Posterior cingulate gyrus (tissue), 11 donors: Measurements from ENCODE around the gene GTF2H2C.
"Not testable (repeated sequence)": the region's sequence is repeated elsewhere in the genome, so short reads cannot be mapped to it uniquely, and the experiment has no call there.

Experiments used
- DNase-seq, 10 donors: peaks; one replicate each; pipeline versions ENCODE4 v3.0.0 to v3.0.0-alpha.2; 2020 to 2021; ENCODE audit warnings: mixed read lengths in 3 of 10
- intact Hi-C: fragments of 100-400 bp; cut with DNase I; formaldehyde crosslinking; loops from one replicate; pipeline ENCODE4 v1.15.1; 2023

GTF2H2C gene

GRCh38 chr5:69559908-69560330 lies at the start of gene GTF2H2C:
GTF2H2C (plus strand) TSS chr5:69560191; CDS start chr5:69565133, 4,942 bp downstream.
- DNase-seq = peak; percentile 54 to 95 (median 70)
- intact Hi-C loops = not testable (repeated sequence)

- DNase-seq = no peak
- intact Hi-C loops = no loop called here
Measured at GRCh38 chr5:69510694-69511093, 49.3 kb upstream of the GTF2H2C start.

DNA sequence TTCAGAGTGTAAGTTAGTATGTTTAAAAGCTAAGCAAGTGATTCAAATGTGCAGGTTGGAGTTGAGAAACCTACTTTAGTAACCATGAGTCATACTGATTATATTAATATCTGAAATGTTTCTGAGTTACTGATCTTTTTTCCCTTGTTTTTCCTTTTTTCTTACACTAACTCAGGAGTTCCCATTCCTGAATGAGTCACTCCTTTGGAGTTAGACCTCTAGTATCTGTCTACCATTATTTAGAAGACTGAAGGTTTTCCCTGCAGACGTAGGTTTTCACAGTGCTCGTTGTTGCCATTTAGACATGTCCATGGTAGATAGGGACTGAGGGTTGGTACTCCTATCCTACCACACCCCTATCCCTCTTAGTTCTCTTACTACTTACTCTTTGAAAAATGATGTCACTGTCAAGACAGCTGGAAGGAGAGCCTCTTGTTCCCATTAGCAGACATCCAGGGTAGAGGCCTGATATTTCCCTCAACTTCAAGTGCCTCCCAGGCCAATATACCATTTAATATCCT lies 47.2 kb upstream of the GTF2H2C start:
- intact Hi-C loops = no loop called here
- no peak for DNase-seq

DNA sequence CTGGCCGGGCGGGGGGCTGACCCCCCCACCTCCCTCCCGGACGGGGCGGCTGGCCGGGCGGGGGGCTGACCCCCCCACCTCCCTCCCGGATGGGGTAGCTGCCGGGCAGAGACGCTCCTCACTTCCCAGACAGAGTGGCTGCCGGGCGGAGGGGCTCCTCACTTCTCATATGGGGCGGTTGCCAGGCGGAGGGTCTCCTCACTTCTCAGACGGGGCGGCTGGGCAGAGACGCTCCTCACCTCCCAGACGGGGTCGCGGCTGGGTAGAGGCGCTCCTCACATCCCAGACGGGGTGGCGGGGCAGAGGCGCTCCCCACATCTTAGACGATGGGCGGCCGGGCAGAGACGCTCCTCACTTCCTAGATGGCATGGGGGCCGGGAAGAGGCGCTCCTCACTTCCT lies 44.4 kb upstream of the GTF2H2C start:
- DNase-seq = peak in 1 of 10 donors; percentile 78
- intact Hi-C loops = not testable (repeated sequence)

GRCh38 chr5:69516769-69517168 lies 43.2 kb upstream of the GTF2H2C start:
- DNase-seq = no peak
- intact Hi-C loops = no loop called here

GRCh38 chr5:69517763-69518212 lies 42.2 kb upstream of the GTF2H2C start:
- intact Hi-C loops = no loop called here
- DNase-seq = no peak

DNA sequence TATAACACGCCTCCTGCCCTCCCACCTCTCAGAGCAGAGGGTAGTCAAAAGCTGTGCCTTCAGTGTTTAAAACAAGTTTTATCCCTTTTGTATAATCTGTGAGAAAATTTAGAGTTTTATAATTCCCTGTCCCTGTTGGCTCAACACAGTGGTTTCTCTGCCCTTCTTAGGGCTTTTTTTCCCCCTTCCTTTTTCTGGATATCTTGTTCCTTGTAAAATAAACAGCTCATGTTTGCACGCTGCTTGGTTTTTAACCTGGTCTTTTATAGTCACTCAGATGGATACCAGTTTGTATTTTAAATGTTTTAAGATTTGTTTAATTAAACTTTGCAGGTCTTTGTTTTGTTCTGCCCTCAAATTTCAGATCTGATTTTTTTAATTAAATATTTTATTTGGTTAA lies 40.7 kb upstream of the GTF2H2C start:
- intact Hi-C loops = no loop called here
- DNase-seq = no peak

GRCh38 chr5:69522035-69522434 lies 38.0 kb upstream of the GTF2H2C start:
- no peak for DNase-seq
- intact Hi-C loops = no loop called here

DNA sequence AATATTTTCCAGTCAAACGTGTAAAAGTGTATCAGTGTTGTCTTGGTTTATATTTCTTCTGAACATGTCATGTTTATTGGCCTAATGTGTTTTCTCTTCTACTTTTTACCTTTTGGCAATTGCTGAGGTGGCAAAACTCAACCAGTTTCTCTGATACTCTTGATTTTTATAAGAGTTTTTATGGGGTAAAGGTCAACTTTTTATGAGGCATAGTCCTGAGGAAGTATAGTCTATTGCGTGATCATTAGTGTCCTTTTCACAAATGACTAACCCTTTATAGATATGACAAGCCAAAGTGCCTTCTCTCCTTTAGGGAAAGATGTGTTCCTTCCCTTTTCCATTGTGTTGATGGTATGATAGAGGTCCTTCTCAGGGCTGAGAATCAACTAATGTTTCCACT lies 34.5 kb upstream of the GTF2H2C start:
- no peak for DNase-seq
- intact Hi-C loops = no loop called here

DNA sequence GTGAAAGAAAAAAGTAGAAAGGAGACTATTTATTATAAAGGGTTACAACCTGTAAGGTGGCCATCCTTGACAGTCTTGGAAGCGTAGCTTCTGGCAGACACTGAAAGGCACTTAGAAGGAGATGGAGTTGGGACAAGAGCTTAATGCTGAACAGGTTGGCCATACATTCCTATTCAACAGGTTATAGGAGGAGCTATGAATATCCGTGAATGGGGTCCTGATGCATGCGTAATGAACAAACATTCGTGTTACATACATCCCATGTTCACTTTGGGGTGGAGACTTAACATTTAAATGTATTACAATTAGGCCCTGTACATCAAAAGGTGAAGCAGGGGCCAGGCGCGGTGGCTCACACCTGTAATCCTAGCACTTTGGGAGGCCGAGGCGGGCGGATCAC lies 33.3 kb upstream of the GTF2H2C start:
- intact Hi-C loops = no loop called here
- no peak for DNase-seq

GRCh38 chr5:69527128-69527770 lies 32.7 kb upstream of the GTF2H2C start:
- no peak for DNase-seq
- intact Hi-C loops = no loop called here

GRCh38 chr5:69528035-69528434 lies 32.0 kb upstream of the GTF2H2C start:
- intact Hi-C loops = no loop called here
- no peak for DNase-seq

- intact Hi-C loops = no loop called here
- DNase-seq = no peak
Measured at GRCh38 chr5:69528609-69529008, 31.4 kb upstream of the GTF2H2C start.

DNA sequence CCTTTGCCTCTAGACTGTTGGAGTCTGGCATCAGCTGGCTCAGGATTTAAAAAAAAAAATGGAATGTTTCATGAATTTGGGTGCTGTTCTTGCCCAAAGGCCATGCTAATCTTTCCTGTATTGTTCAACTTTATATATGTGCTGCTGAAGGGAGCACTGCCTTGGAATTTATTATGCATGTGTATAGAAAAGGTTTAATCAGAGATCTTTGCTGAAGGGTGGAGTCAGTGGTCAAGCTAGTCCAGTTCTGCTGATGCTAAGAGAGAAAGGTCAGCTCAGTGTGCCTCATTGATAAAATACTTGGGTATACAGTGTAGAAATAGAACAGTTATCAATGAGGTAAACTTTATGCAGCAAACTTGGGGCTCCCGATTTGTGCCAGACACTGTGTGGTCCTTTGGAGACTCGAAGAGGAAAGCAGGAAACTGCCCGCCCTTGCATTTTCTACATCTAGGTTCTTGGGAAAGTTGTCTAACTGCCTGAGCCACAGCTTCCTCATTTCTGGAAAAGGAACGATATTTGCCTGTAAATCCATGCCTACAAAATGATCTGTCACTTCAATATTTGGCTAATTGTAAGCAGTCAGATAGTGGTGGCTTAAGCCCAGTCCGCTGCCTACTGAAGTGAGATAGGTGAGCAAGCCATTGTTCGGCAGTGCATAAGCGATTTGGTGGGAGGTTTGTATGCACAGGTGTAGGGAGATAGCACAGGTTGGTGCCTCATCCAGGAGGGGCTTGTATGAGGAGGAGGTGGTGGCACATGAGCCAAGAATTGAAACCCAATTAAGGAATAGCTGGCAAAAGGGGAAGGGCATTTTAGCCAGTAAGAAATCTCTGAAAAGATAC lies 29.2 kb upstream of the GTF2H2C start:
- intact Hi-C loops = no loop called here
- no peak for DNase-seq

DNA sequence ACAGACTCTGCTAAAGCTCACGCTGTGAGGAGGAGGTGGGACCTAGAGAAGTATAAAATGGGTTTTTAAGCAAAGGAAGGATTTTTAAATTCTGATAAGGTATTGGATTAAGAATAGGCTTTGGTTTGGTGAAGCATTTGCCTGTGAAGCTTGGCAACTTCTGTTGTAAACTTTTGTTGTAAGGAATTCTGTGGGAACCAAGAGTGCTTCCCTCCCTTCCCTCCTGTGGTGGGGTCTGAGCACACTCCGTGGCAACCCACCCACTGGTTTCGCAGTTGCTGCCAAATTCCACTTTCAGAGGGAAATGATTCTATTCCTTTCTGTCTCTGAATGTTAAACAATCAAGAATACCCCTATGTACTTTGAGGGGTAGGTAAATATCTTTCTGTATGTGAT lies 28.6 kb upstream of the GTF2H2C start:
- intact Hi-C loops = no loop called here
- no peak for DNase-seq

GRCh38 chr5:69537911-69538310 lies 22.1 kb upstream of the GTF2H2C start:
- intact Hi-C loops, DNase-seq: not testable (repeated sequence)

DNA sequence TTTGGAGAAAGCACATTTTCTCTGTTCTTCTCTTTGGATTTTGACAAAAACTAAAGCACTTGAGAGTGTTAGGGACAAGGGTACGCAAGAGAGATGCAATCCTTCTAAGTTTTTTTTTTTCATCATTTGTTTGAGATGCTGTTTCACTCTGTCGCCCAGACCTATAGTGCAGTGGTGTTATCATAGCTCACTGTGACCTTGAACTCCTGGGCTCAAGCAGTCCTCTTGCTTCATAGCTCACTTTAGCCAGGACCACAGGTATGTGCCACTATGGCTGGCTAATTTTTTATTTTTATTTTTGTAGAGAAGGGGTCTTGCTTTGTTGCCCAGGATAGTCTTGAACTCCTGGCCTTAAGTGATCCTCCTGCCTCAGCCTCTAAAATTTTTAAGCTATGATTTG lies 21.3 kb upstream of the GTF2H2C start:
- intact Hi-C loops, DNase-seq: not testable (repeated sequence)

DNA sequence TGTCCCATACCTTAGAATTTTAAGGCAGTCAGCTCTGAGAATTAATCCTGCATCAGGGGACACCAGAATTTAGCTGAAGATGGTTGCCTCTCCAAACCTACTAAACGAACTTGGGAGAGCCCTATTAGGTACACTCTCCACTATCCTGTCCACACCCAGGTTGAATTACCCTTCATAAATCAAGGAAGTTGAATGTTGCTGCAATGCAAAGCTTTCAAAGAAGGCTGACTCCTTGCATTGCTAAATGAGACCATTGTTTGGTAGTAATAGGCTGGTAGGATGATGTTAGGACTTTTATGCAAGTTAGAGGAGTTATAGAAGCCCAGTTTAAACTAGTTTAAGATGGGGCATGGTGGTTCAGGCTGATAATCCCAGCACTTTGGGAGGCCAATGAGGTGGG lies 18.6 kb upstream of the GTF2H2C start:
- DNase-seq, intact Hi-C loops: not testable (repeated sequence)

DNA sequence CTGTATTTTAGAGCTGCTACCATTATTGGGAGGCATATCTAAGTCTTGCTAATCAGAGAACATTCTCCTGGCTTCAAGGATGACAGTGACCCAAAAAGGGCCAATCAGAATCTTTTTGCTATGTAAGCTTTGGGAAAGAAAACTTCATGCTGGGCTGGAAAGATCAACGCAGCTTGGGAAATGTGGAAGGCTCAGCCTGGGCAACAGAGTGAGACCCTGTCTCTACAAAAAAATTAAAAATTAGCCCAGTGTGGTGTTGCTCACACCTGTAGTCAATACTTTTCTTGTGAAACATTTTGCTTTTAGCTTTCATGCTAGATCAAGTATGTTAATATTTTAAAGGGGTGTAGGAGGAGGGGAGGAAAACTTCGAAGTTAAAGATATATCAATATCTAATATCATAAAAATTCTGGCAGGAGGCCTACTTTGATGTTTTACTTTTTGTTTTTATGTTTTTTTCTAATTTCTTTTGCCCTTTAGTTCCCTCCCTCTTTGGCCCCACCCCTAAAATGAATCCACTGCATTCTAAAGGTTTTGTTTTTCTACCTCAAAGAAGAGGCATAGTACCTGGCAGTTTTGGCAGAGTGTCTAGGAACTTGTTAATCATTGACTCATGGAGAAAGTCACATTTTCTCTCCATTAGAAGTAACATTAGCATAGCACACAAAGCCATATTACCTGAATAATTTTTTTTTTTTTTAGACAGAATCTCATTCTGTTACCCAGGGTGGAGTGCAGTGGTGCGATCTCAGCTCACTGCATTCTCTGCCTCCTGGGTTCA lies 17.0 kb upstream of the GTF2H2C start:
- intact Hi-C loops, DNase-seq: not testable (repeated sequence)

GRCh38 chr5:69544602-69545001 lies 15.4 kb upstream of the GTF2H2C start:
- intact Hi-C loops, DNase-seq: not testable (repeated sequence)
